NCI-H1436 (cell line): Measurements from ENCODE around the gene INO80B.
"Not testable (repeated sequence)": the region's sequence is repeated elsewhere in the genome, so short reads cannot be mapped to it uniquely, and the experiment has no call there.

Source experiments
- DNase-seq: peaks from one replicate; lab custom pipeline; 2025; lab: John Stamatoyannopoulos, UW

The INO80B gene

GRCh38 chr2:74426181-74426758, 28.6 kb upstream of the INO80B start:
- no peak for DNase-seq

DNA sequence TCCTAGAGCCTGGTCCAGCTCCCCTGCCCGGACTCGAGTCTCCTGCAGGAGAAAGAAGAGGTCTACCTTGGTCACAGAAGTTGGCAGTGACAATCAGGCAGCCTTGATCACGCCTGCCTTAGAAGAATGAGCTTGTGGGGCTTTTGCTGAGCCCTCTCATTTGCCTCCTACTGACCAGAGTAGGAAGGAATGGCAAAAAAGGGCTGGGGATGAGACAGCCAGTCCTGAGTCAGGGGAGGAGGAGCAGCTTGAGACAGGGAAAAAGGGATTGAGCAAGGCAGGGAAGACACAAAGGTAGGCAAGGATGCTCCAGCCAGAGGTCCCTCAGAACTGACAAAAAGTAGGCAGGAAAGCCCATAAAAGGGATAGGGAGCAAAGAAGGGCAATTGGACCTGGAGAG, 27.3 kb upstream of the INO80B start:
- no peak for DNase-seq

- DNase-seq: no peak
Observed at GRCh38 chr2:74428675-74429074, 26.2 kb upstream of the INO80B start.

DNA sequence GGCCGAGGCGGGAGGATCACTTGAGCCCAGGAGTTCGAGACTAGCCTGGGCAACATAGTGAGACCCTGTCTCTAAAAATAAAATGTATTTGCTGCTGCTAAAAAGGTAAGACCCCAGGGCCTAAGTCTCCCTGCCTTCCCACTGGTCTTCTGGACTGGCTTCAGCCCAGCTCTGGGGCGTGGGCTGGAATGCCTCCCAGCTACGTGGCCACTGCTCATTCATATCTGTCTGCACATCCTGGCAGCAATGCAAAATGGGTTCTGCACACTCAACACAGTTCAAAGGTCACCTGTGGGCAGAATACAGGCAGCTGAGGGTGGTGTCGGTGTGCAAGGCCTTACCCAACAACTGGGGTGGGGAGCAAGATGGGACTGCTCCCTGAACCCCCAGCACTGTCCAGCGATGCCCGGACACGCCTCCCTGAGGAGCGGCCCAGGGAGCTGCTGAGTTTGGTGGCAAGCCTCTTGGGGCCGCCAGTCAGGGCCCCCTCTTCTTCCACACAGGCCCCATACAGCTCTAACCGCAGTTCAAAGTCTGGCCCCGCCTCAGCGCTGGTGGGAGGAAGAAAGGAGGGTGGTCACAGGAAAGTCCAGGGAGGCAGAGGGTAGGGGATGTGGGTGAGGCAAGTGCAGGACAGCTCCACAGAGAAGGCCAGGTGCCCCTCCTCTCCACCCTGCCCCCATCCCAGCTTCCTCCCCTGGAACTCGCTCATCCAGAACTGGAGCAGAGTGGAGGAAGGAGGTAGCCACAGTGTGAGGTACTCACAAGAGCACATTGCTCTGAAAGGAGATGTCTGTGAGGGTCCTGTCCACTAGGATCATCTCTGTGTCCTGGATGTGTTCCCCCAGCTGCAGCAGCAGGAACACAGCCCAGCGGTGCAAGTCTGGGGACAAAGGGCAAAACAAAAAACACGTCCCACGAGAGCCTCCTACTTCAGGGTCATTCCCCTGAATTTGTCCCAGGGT, 25.1 kb upstream of the INO80B start:
- DNase-seq: no peak

GRCh38 chr2:74430502-74430901, 24.4 kb upstream of the INO80B start:
- DNase-seq: no peak

DNA sequence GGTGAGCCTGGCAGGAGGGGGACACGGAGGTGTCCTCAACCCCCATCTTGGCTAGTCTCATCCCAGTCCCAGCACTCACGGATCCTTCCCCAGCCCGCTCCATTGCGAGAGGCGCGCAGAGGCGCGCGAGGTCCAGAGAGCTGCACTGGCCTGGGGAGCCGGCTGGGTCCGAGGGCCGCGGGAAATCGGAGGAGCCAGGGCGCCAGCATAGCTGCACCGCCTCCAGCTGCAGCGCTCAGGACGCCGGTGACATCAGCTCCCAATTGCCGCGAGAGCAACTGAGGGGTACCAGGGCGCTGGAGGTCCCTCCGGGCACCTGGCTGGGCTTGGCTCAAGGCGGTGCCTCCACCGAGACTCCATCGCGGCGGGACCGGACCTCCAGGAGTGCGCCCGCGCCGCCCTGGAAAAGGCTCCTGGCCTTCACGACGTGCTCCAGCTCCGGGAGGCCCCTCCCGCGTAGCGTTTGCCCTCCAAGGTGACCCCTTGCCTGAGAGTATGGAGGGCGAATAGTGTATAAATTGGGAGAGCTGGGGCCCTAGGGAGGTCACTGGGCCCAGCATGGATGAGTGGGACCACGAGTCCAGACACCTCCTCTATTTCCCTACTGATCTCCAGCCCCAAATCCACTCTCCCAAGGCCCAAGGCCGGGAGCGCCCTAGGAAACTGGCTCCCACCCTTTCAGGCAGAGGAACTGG, 18.6 kb upstream of the INO80B start:
- no peak for DNase-seq

DNA sequence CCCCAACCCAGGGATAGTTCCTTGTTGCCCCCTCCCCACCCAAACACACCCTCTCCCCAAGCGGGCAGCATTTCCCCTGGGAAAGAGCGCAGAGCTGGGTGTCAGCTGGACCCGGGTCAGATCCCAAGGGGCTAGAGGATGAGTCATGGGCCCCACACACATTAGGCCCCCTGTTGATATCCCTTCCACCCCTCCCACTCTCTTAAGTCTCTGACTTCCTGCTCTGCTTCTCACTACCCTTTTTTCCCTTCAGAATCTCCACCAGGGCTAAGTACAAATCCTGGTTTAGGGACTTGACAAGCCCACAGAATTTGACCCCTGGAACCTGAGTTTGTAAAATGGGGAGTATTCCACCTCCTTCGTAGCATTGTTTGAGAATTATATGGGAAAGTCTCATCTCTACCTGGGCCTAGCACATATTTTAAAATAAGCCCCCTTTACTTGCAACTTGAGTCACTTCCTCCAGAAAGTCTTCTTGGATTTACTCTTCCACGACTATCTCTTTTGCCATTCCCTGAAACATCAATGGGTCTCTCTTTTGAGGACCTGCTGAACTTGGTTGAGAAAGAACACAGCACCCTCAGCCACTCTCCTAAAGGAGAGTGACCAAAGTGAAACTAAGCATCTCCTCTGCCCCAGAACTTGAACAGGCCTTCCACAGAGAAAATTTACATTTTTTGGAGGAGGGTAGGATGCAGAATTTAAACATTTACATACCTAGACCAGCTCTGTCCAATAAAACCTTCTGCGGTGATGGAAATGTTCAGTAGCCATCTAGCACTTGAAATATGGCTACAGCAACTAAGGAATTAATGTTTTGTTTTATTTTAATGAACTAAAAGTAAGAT, 17.8 kb upstream of the INO80B start:
- DNase-seq: no peak

DNA sequence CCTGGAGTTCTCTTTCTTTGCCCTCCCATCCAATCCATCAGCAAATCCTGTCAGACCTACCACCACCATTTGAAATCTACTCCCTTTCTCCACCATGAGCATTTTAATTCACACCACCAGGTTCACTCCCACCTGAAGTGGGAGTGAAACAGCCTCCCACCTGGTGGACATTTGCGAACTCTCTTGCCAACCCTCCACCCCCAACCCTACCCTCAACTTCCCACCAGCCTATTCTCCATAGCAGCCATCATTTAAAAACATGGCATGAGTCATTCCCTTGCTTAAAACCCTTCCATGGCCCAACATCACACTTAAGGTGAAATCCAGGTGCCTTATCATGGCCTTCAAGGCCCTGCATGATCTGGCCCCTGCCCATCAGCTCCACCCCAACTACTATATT, 16.6 kb upstream of the INO80B start:
- DNase-seq: no peak

GRCh38 chr2:74439373-74439772, 15.5 kb upstream of the INO80B start:
- no peak for DNase-seq

GRCh38 chr2:74439803-74440377, 15.0 kb upstream of the INO80B start:
- no peak for DNase-seq

DNA sequence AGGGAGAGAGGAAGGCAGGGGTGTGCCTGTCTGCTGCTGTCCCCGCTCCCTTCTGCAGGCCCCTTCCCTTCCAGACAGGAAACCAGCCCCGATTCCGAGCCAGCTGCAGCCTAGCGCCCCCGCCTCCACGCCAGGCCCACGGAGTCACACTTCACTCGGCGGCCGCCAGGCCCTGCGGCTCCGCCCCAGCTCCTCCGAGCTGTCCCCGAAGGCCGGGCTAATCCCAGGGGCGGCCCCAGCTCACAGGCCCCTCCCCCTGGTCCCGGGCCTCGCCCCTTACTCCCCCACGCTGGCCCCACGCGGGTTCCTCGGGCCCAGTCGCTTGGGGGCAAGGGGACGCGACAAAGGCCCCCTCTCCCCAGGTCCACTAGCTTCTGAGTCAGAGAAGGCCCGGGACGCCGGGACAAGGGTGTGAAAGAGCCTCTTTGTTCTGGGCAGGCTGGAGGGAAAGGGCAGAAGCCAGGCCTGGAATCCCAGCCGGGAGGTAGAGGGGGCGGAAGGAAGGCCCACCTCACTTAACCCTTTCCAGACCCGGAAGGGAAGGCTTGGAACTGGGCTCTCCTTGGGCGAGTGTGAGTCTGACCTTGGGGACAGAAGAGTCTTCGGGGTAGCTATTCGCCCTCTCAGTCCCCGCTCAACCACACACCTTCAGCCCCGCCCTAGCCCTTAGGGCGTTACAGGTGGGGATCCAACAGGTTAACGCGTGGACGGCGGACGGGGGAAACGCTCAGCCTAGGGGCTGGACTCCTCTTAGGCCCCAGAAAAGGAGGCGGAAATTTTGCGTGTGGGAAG, 14.3 kb upstream of the INO80B start:
- peak; percentile 72 for DNase-seq

GRCh38 chr2:74441170-74441689, 13.7 kb upstream of the INO80B start:
- no peak for DNase-seq

- no peak for DNase-seq
Observed at GRCh38 chr2:74441690-74442482, 13.0 kb upstream of the INO80B start, which contains the start of gene RTKN. Gene RTKN (minus strand): TSS chr2:74441937. CDS start chr2:74441816, 121 bp downstream.

DNA sequence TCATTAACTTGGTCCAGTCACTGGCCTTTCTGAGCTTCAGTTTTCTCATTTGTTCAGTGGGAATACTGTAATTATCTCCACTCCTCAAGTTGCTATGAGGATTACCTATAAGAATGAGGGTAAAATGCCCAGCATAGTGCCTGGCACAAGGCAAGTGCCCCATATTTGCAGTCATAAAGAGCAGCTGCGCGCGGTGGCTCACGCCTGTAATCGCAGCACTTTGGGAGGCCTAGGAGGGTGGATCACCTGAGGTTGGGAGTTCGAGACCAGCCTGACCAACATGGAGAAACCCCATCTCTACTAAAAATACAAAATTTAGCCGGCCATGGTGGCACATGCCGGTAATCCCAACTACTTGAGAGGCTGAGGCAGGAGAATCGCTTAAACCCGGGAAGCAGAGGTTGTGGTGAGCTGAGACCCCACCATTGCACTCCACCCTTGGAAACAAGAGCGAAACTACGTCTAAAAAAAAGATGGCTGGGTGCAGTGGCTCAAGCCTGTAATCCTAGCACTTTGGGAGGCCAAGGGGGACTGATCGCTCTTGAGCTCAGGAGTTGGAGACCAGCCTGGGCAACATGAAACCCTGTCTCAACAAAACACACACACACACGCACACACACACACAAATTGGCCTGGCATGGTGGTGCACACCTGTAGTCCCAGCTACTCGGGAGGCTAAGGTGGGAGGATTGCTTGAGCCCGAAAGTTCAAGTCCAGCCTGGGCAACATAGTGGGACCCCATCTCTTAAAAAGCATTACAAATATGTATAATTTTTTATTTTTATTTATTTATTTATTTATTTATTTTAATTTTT, 12.2 kb upstream of the INO80B start:
- DNase-seq: not testable (repeated sequence)

- no peak for DNase-seq
Observed at GRCh38 chr2:74444498-74445318, 10.2 kb upstream of the INO80B start.

- no peak for DNase-seq
Observed at GRCh38 chr2:74447230-74447999, 7.5 kb upstream of the INO80B start.

DNA sequence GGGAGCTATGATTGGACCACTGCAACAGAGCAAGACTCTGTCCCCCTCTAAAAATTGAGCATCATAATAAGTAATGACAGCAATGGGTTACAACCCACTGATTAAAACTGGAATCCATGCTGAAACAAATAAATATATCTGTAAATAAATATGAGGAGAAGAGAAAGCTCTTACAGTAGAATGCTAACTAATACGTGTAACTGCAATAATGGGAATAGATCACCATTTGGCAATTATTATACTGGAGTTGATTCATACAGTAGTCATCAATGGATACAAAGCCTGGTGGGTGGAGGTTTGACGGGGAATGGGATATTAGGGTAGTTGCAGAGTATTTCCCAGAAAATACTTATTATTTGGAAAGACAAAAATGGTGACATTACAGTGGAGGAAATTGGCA, 6.1 kb upstream of the INO80B start:
- DNase-seq: no peak
